Stimulated activated CD4-positive, alpha-beta T cell treated with anti-CD3 and anti-CD28 coated beads, Interleukin-1b, Interleukin-23, amount 100 ng/mL, for 1 hour (primary cell): Measurements from ENCODE around the gene CCDC91.

ENCODE experiments used
- DNase-seq, 2 donors: peaks; one replicate each; pipeline ENCODE4 v3.0.0-alpha.2; 2020; ENCODE audit warnings: low read depth in 2 of 2

CCDC91 gene, protein sequence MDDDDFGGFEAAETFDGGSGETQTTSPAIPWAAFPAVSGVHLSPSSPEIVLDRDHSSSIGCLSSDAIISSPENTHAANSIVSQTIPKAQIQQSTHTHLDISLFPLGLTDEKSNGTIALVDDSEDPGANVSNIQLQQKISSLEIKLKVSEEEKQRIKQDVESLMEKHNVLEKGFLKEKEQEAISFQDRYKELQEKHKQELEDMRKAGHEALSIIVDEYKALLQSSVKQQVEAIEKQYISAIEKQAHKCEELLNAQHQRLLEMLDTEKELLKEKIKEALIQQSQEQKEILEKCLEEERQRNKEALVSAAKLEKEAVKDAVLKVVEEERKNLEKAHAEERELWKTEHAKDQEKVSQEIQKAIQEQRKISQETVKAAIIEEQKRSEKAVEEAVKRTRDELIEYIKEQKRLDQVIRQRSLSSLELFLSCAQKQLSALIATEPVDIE

GRCh38 chr12:28190321-28191050 lies at the start of gene CCDC91:
Gene CCDC91, plus strand, starts transcription at chr12:28190456. Its CDS starts 66,760 bp downstream, at chr12:28257216.
- peak; percentile 63 to 70 for DNase-seq

DNA sequence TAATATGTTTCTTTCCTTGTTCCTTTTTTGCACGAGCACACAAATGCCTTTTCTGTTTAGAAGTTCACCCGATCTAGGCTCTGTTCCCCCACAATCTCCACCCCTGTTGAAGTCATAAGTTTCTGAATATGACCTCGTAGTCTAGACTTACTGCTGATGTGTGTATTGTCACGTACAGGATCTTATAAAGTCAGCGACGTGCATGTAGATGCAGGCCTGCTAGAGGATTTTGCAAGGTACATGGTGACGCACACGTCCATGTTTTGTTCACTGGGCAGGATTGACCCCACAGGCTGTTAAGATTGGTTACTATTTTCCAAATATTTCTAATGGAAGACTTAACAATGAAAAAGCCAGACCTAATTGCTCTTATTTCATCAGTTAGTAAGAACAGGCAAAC lies 46.2 kb upstream of the CCDC91 start:
- no peak for DNase-seq

DNA sequence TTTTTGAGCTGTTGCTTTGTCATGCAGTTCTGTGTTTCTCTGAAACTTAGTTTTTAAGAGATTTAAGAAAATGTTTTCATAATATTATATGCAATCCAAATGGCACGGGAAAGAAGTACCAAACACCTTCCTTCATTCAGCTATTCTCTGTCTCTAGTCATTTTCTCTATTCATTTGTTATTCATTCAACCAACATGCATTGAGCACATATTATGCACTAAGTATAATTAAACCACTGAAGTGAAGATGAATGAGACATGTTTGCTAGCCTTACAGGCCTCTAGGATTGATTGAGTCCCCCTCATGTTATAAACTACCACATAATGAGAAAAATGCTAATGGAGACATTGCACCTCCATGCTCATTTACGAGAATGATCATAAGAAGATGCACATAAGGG lies 45.7 kb upstream of the CCDC91 start:
- DNase-seq = no peak

- DNase-seq = no peak
These were observed 45.0 kb upstream of the CCDC91 start for GRCh38 chr12:28145216-28145615.

DNA sequence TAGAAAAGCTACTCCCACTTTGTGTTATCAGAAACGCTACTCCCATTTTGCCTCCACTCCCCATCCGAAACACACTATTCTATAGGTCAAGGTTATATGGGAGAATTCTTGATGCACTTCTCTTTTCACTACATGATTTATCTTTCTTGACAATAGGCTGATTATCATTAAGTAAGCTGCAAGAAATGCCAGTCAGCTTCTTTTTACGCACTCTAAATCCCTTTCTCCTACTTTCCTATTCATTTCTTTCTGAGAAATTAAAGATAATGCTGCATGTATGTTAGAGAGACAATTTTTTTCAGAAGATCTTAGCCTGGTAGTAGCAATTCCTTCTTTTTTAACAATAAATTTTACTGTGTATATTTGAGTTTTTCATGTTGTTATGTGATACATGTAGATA lies 41.0 kb upstream of the CCDC91 start:
- no peak for DNase-seq

DNA sequence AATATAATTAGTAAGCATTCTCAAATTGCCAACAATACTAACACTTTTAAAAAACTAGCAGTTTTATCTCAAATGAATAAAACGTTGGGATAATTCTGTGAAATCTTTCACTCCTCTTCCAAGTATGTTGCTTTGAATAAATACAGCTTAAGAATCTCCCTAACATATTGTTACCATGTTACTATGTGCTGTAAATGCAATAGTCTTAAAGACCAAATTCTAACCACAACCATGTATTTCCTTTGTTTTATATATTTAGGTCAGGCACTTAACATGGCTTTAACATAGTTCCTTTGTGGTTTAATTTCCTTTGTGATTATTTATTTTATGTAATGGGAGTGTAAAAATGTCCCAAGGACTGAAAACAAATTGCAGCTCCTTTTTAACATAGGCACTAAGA lies 33.9 kb upstream of the CCDC91 start:
- DNase-seq = no peak

DNA sequence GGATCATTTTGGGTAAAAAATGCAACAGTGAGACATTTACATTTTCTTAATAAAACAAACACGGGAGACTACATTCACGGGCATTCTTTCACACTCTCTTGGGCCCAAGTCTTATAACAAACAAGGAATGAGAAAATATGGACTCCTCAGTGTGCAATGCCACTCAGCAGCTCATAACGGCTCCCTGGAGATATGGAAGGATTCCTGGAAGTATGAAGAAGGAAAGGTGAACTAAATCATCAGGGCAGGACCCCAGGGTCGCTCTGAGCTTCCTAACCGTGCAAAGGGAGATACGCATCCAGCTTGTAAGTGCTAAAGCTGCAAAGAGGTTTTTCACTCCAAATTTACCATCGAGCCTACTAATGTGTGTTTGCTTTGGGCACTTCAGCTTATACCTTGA lies 33.5 kb upstream of the CCDC91 start:
- DNase-seq = no peak

GRCh38 chr12:28158353-28158752 lies 31.9 kb upstream of the CCDC91 start:
- DNase-seq = no peak

DNA sequence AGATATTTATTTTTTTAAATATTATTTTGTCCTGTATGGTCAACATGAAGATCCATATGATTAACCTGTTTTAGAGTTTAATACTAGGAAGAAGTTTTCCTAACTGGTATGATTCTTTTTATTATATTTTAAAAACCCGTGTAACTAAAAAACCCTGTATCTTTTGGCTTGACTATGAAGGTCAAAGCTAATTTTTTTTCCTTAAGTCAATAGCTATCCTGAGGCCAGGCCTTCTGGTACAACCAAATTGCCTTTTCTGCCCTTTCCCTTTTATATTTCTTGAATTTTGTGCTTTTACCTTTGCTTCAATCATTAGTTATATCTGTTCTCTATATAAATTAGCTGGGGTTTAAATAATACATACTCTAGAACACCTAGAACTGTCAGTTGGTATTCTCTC lies 30.6 kb upstream of the CCDC91 start:
- no peak for DNase-seq

DNA sequence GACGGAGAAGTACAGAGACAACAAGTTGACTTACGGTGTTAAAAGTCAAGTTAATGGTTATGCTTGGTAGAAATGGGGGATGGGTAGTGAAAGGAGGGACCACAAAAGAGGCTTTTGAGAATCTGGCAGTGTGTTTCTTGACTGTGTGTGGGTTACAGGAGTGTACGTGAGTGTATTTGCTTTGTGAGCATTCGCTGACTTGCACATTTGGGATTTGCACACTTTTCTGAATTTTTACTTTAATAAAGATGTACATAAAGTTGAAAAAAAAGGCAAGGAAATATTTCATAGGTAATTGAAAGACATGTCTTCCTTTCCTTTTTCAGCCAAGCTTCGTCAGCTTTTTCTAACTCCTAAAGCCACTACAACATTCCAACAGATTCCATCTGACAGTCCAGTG lies 28.6 kb upstream of the CCDC91 start:
- DNase-seq = no peak

- DNase-seq = no peak
These were observed 27.6 kb upstream of the CCDC91 start for GRCh38 chr12:28162697-28163096.

- DNase-seq = no peak
These were observed 25.5 kb upstream of the CCDC91 start for GRCh38 chr12:28164644-28165275.

- DNase-seq = no peak
These were observed 22.2 kb upstream of the CCDC91 start for GRCh38 chr12:28167981-28168485.

DNA sequence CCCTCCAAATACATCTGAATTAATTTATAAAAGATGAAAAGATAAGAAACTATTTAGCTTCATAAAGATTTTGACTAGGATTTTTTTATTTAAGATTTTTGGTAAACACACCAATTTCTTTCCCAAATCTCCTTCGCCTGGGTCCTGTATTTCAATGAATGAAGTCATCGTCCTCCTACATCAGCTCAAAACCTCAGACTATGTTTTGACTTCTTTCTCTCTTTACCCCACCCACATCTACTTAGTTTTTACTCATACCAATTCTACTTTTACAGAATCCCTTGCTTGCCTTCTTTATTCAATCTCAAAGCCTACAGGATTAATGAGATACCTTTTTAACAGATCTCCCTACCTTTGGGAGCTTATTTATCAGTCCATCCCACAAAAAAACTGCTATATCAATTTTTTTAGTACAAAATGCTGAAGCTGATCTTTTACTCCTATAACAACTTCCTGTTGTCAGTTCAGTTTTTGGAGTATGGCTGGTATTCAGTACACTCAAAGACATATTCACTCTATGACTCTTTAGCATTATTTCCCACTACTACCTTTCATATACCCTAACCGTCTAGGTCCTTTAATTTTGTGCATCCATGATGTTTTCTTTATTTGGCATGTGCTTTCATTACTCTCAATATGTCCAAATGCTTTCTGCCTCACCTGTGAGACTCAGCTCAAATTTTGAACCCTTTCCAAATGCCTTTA lies 18.7 kb upstream of the CCDC91 start:
- DNase-seq = no peak

DNA sequence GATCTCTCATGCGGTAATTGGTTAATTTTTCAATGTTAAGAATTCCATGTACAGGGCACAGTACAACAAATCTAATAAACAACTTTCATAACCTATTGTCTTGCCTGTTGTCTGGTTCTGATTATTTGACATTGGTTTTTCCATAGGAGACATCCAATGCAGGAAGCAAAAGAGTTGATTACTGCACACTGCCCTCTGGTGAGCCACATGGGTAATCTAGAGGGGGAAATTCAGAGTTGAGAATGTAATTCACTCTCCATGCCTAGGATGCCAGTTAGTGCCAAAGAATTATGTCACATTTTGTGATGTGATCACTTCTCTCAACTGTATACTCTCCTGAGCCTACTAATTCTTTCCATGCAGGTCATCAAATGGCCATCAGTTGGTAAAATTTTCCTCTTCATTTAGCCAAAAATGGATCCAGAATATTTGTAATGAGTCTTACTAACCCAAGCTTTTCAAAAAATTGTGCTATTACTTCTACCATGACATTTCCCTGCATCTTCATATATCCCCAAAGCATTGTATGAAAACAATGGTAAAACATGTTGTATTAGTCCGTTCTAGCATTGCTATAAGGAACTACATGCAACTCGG lies 17.7 kb upstream of the CCDC91 start:
- DNase-seq = no peak

GRCh38 chr12:28173440-28173839 lies 16.8 kb upstream of the CCDC91 start:
- DNase-seq = no peak

DNA sequence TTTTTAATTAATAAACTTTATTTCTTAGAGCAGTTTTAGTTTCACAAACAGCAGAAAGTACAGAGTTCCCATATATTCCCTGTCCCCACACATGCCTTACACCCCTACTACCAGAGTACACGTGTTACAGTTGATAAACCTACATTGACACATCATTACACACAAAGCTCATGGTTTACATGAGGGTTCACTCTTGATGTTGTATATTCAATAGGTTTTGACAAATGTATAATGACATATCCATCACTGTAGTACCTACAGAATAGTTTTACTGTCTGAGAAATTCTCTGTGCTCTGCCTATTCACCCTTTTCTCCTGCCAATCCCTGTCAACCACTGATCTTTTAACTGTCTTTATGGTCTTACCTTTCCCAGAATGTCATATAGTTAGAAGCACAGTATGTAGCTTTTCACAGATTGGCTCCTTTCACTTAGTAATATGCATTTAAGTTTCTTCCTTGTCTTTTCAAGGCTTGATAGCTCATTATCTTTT lies 15.1 kb upstream of the CCDC91 start:
- no peak for DNase-seq

DNA sequence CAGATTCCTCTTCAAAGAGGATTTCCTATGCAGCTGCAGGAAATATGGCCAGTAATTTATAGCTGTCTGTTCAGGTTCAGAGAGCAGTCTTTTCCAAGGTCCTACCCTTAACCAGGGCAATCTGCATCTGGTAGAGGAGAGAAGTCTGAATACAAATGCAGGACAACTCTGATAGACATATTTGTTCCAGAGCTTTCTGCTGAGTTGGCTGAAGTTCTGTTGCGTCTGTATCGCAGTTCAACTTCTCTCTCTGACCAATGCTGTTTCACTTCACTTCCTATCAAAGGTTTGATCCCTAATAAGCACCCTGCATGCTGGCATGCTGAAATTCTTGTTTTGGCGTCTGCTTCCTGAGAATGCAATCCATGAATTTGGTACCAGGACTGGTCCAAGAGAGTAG lies 14.0 kb upstream of the CCDC91 start:
- no peak for DNase-seq

- DNase-seq = no peak
These were observed 12.8 kb upstream of the CCDC91 start for GRCh38 chr12:28177461-28177860.

- DNase-seq = no peak
These were observed 12.4 kb upstream of the CCDC91 start for GRCh38 chr12:28177905-28178304.

DNA sequence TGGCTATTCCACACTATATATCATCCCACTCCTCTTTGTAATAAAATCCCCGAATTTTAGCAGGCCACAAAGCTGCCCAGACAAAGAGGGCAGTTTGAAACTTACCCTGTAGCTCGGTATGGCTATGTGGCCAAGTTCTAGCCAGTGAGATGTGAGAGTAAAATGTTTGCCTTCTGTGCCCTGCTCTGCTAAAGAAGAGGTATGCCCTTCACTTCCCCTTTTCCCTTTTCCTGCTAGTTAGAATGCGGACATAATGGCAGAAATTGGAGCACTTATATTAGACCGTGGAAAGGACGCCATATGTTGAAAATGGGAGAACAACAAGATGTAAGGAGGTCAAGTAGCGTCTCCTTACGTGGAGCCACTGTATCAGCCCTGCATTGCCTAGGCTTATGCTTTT lies 11.5 kb upstream of the CCDC91 start:
- DNase-seq = no peak
